ENCODE data around the gene TTLL9. TPM values are rescaled to one million over a fixed set of nuclear protein-coding genes. Genes with fewer than 3 reads are reported as not detected.

Gene TTLL9
- total RNA-seq, 1 experiment from 2014 or later, result not detected

- peaks cover 78% of the 10 kb centered on the region for H3K27me3 ChIP-seq (replicated peaks; ENCODE audit: insufficient read depth, low read depth, low read length, poor library complexity)
- intact Hi-C loops (cut with micrococcal nuclease; ENCODE audit: unreplicated experiment), result no loop called here
- no peaks in the 10 kb centered on the region for H3K9me3 ChIP-seq (ENCODE audit: low read depth, low read length, poor library complexity, severe bottlenecking)
- H3K36me3 ChIP-seq (ENCODE audit: insufficient read depth, low read length, poor library complexity, severe bottlenecking), result no peaks in the 10 kb centered on the region
- TF ChIP-seq CTCF (conservative IDR thresholded peaks at IDR 0.05; ENCODE audit: low read depth, low read length) (no peak), EZH2 (IDR thresholded peaks at IDR 0.05; ENCODE audit: borderline replicate concordance, low read depth, low read length, poor library complexity, severe bottlenecking) (no peak)
- no TSS peak for BruUV-seq (replicated peaks)
- DNase-seq (ENCODE audit: low spot score), result no peak
- H3K4me3 ChIP-seq (ENCODE audit: low read depth, low read length, poor library complexity, severe bottlenecking), result no peak overlapping the region
- ChIA-PET CTCF (no interaction called here), POLR2A (ENCODE audit: low non-redundant PET) (no interaction called here)
- no peak overlapping the region for H3K27ac ChIP-seq (ENCODE audit: low read depth, low read length, poor library complexity, severe bottlenecking)
- H3K4me1 ChIP-seq (ENCODE audit: insufficient read depth, low read length, poor library complexity, severe bottlenecking), result no peaks in the 10 kb centered on the region
Observed at GRCh38 chr20:31966991-31967655, 96.7 kb downstream of the TTLL9 start.

DNA sequence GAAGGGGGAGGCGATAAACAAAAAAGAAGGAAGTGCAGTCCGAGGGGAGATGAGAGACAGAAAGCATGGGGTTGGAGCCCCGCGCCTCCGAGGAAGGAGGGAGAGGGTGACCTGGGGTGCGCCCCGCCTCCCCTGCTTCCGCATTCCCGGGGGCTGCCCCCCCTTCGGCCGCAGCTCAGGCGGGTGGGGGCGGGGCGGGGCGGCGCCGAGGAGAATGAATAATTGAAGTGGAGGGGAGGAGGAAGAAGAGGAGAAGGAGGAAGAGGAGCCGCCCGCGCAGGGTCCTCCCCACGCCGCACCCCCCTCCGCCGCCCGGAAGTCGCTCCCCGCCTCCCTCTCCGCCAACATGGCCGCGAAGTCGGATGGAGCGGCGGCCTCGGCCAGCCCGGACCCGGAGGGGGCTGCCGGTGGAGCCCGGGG, 97.4 kb downstream of the TTLL9 start, which contains the start of gene XKR7:
Gene XKR7 (plus strand): TSS at position 322 of the 420 bp plus-strand sequence. CDS start 25 bp downstream, at position 347.
- CTCF ChIA-PET, result no interaction called here
- Histone ChIP-seq H3K27me3 (replicated peaks; ENCODE audit: insufficient read depth, low read depth, low read length, poor library complexity) (peaks cover 76% of the 10 kb centered on the region), H3K4me3 (ENCODE audit: low read depth, low read length, poor library complexity, severe bottlenecking) (peak within 1 kb of the TSS; percentile 23), H3K9me3 (ENCODE audit: low read depth, low read length, poor library complexity, severe bottlenecking) (no peaks in the 10 kb centered on the region), H3K27ac (ENCODE audit: low read depth, low read length, poor library complexity, severe bottlenecking) (no peak within 1 kb of the TSS), H3K36me3 (ENCODE audit: insufficient read depth, low read length, poor library complexity, severe bottlenecking) (no peaks in the 10 kb centered on the region), H3K4me1 (ENCODE audit: insufficient read depth, low read length, poor library complexity, severe bottlenecking) (no peaks in the 10 kb centered on the region)
- POLR2A ChIA-PET (ENCODE audit: low non-redundant PET), result no interaction called here
- intact Hi-C loops (cut with micrococcal nuclease; ENCODE audit: unreplicated experiment), result no loop called here
- DNase-seq (ENCODE audit: low spot score), result no peak
- no peak for TF ChIP-seq CTCF (conservative IDR thresholded peaks at IDR 0.05; ENCODE audit: low read depth, low read length)
- no peak for TF ChIP-seq EZH2 (IDR thresholded peaks at IDR 0.05; ENCODE audit: borderline replicate concordance, low read depth, low read length, poor library complexity, severe bottlenecking)
- BruUV-seq (replicated peaks), result no TSS peak

- no peaks in the 10 kb centered on the region for H3K36me3 ChIP-seq (ENCODE audit: insufficient read depth, low read length, poor library complexity, severe bottlenecking)
- no peak for TF ChIP-seq CTCF (conservative IDR thresholded peaks at IDR 0.05; ENCODE audit: low read depth, low read length)
- TF ChIP-seq EZH2 (IDR thresholded peaks at IDR 0.05; ENCODE audit: borderline replicate concordance, low read depth, low read length, poor library complexity, severe bottlenecking), result no peak
- intact Hi-C loops (cut with micrococcal nuclease; ENCODE audit: unreplicated experiment), result no loop called here
- H3K27me3 ChIP-seq (replicated peaks; ENCODE audit: insufficient read depth, low read depth, low read length, poor library complexity), result peaks cover 69% of the 10 kb centered on the region
- no peak overlapping the region for H3K27ac ChIP-seq (ENCODE audit: low read depth, low read length, poor library complexity, severe bottlenecking)
- no peak overlapping the region for H3K4me3 ChIP-seq (ENCODE audit: low read depth, low read length, poor library complexity, severe bottlenecking)
- POLR2A ChIA-PET (ENCODE audit: low non-redundant PET), result no interaction called here
- no peaks in the 10 kb centered on the region for H3K9me3 ChIP-seq (ENCODE audit: low read depth, low read length, poor library complexity, severe bottlenecking)
- CTCF ChIA-PET, result no interaction called here
- BruUV-seq (replicated peaks), result no TSS peak
- no peaks in the 10 kb centered on the region for H3K4me1 ChIP-seq (ENCODE audit: insufficient read depth, low read length, poor library complexity, severe bottlenecking)
- DNase-seq (ENCODE audit: low spot score), result peak; percentile 79
Observed at GRCh38 chr20:31968291-31969126, 98.1 kb downstream of the TTLL9 start.
